IMR-90 (cell line): ENCODE data around the gene DEF6. TPM values are rescaled to one million over a fixed set of nuclear protein-coding genes. Genes with fewer than 3 reads are reported as not detected.

ENCODE experiments used
- ATAC-seq: fragments of 200-7000 bp; cut with Tn5 transposase; 2 replicates; pipeline ENCODE4 v1.9.1; 2020; ENCODE audit warnings: low read depth, mild to moderate bottlenecking, moderate library complexity
- BruUV-seq: library from RNA; stranded (reverse); fragments of 400-500 nt; replicated peaks from 2 replicates; lab custom pipeline; 2021; lab: Mats Ljungman, UMichigan
- CTCF ChIA-PET: fragments of 300-600 bp; formaldehyde crosslinking; extraction: SDS; loops from one replicate; lab custom pipeline; 2021; ENCODE audit warnings: antibody characterized with exemption; lab: Yijun Ruan, JAX
- POLR2A ChIA-PET: fragments of 300-600 bp; sonication (Branson Sonifier 250); formaldehyde crosslinking; loops from one replicate; lab custom pipeline; 2022; ENCODE audit warnings: antibody characterized with exemption; ENCODE audit not compliant: unreplicated experiment; lab: Charles Lee
- DNase-seq: peaks from one replicate; pipeline ENCODE4 v3.0.0; 2013
- H2AFZ ChIP-seq: replicated peaks from 2 replicates; pipeline ENCODE3; 2013; ENCODE audit warnings: low read length, mild to moderate bottlenecking; ENCODE audit not compliant: poor library complexity
- H2AK5ac ChIP-seq: 2 replicates; pipeline ENCODE4 v1.6.1; 2013; ENCODE audit warnings: low read depth, low read length, inconsistent platforms
- H2AK9ac ChIP-seq: replicated peaks from 2 replicates; pipeline ENCODE3; 2013; ENCODE audit warnings: mild to moderate bottlenecking, low read depth, low read length, moderate library complexity; ENCODE audit not compliant: poor library complexity
- H2BK120ac ChIP-seq: 2 replicates; pipeline ENCODE4 v1.6.1; 2013; ENCODE audit warnings: low read depth, low read length, inconsistent platforms
- H2BK15ac ChIP-seq: 3 replicates; pipeline ENCODE4 v1.6.1; 2013; ENCODE audit warnings: low read depth, low read length, inconsistent platforms
- H2BK20ac ChIP-seq: 2 replicates; pipeline ENCODE4 v1.6.1; 2013; ENCODE audit warnings: low read depth, mild to moderate bottlenecking, inconsistent platforms, low read length, moderate library complexity
- H2BK5ac ChIP-seq: 2 replicates; pipeline ENCODE4 v1.6.1; 2013; ENCODE audit warnings: mild to moderate bottlenecking, low read depth, low read length, inconsistent platforms; ENCODE audit not compliant: poor library complexity, severe bottlenecking
- H3K14ac ChIP-seq: replicated peaks from 2 replicates; pipeline ENCODE4 v1.6.1; 2013; ENCODE audit warnings: low read depth, low read length, inconsistent platforms
- H3K18ac ChIP-seq: 2 replicates; pipeline ENCODE4 v1.6.1; 2013; ENCODE audit warnings: low read depth, low read length, control low read depth
- H3K23ac ChIP-seq: 2 replicates; pipeline ENCODE4 v1.6.1; 2013; ENCODE audit warnings: low read depth, low read length, inconsistent platforms
- H3K27ac ChIP-seq: 2 replicates; pipeline ENCODE4 v1.5.1; 2013; ENCODE audit warnings: mild to moderate bottlenecking, control low read depth, low read length; ENCODE audit not compliant: insufficient read depth
- H3K27me3 ChIP-seq: 2 replicates; pipeline ENCODE4 v1.6.1; 2013; ENCODE audit warnings: low read length; ENCODE audit not compliant: control insufficient read depth, insufficient read depth
- H3K36me3 ChIP-seq: 2 replicates; pipeline ENCODE4 v1.6.1; 2013; ENCODE audit warnings: low read length, mixed read lengths; ENCODE audit not compliant: control insufficient read depth, insufficient read depth
- H3K4ac ChIP-seq: 2 replicates; pipeline ENCODE4 v1.6.1; 2013; ENCODE audit warnings: low read depth, low read length, inconsistent platforms
- H3K4me1 ChIP-seq: 2 replicates; pipeline ENCODE4 v1.6.1; 2013; ENCODE audit warnings: low read length, mixed read lengths; ENCODE audit not compliant: control insufficient read depth, insufficient read depth
- H3K4me2 ChIP-seq: 2 replicates; pipeline ENCODE4 v1.6.1; 2013; ENCODE audit warnings: low read depth, mild to moderate bottlenecking, control low read depth, low read length, moderate library complexity
- H3K4me3 ChIP-seq: 2 replicates; pipeline ENCODE4 v1.5.1; 2013; ENCODE audit warnings: low read depth, mild to moderate bottlenecking, control low read depth, low read length, moderate library complexity; ENCODE audit not compliant: insufficient read depth
- H3K56ac ChIP-seq: 2 replicates; pipeline ENCODE4 v1.6.1; 2013; ENCODE audit warnings: low read length, inconsistent platforms; ENCODE audit not compliant: insufficient read depth; ENCODE audit errors: extremely low read depth
- H3K79me1 ChIP-seq, 2 experiments: 2 replicates each; pipeline ENCODE4 v1.6.1; 2013; ENCODE audit warnings: low read length in 2 of 2, inconsistent platforms in 1 of 2, low read depth in 1 of 2
- H3K9ac ChIP-seq: 2 replicates; pipeline ENCODE4 v1.6.1; 2013; ENCODE audit warnings: low read depth, low read length, control low read depth
- H3K9me1 ChIP-seq: 2 replicates; pipeline ENCODE4 v1.6.1; 2013; ENCODE audit warnings: low read length, inconsistent platforms; ENCODE audit not compliant: insufficient read depth
- H3K9me3 ChIP-seq: 2 replicates; pipeline ENCODE4 v1.6.1; 2013; ENCODE audit warnings: low read length; ENCODE audit not compliant: control insufficient read depth, insufficient read depth
- H4K20me1 ChIP-seq: 2 replicates; pipeline ENCODE4 v1.6.1; 2013; ENCODE audit warnings: low read length, inconsistent platforms; ENCODE audit not compliant: insufficient read depth
- H4K5ac ChIP-seq: 2 replicates; pipeline ENCODE4 v1.6.1; 2013; ENCODE audit warnings: mild to moderate bottlenecking, low read depth, low read length, control low read depth
- H4K8ac ChIP-seq, 2 experiments: 2 replicates each; pipeline ENCODE4 v1.6.1; 2013; ENCODE audit warnings: low read depth in 2 of 2, low read length in 2 of 2, control low read depth in 1 of 2, inconsistent platforms in 1 of 2
- H4K91ac ChIP-seq: 2 replicates; pipeline ENCODE4 v1.6.1; 2013; ENCODE audit warnings: low read depth, low read length, inconsistent platforms; ENCODE audit not compliant: insufficient read depth
- BHLHE40 ChIP-seq: fragments of 150-350 bp; IDR thresholded peaks from 2 replicates; pipeline ENCODE4 v1.6.1; 2016; ENCODE audit warnings: mild to moderate bottlenecking, low read depth, low read length
- CEBPB ChIP-seq: IDR thresholded peaks from 2 replicates; pipeline ENCODE4 v1.6.1; 2012; ENCODE audit warnings: low read depth, low read length, improper control_type of control experiment
- CHD1 ChIP-seq: IDR thresholded peaks from 2 replicates; pipeline ENCODE4 v1.6.1; 2012; ENCODE audit warnings: low read depth, low read length, improper control_type of control experiment
- FOS ChIP-seq: fragments of 150-350 bp; IDR thresholded peaks from 2 replicates; pipeline ENCODE4 v1.6.1; 2016; ENCODE audit warnings: low read depth, low read length
- MAFK ChIP-seq: IDR thresholded peaks from 2 replicates; pipeline ENCODE4 v1.6.1; 2012; ENCODE audit warnings: low read depth, low read length, improper control_type of control experiment
- MAZ ChIP-seq: IDR thresholded peaks from 2 replicates; pipeline ENCODE4 v1.6.1; 2012; ENCODE audit warnings: low read depth, mild to moderate bottlenecking, low read length, improper control_type of control experiment, moderate library complexity, borderline replicate concordance
- NFE2L2 ChIP-seq: fragments of 150-350 bp; IDR thresholded peaks from 2 replicates; pipeline ENCODE4 v1.6.1; 2016; ENCODE audit warnings: low read depth, mild to moderate bottlenecking, low read length
- RAD21 ChIP-seq: IDR thresholded peaks from 2 replicates; pipeline ENCODE4 v1.6.1; 2012; ENCODE audit warnings: low read length, improper control_type of control experiment
- SMC3 ChIP-seq: fragments of 150-350 bp; IDR thresholded peaks from 2 replicates; pipeline ENCODE4 v1.6.1; 2016; ENCODE audit warnings: low read depth, mild to moderate bottlenecking, antibody characterized with exemption, low read length, moderate library complexity
- WGBS, 2 experiments: methylation state at CpG; one replicate each; pipeline versions ENCODE4 v1.1.5 to v1.1.7; 2013; ENCODE audit warnings: missing lambda C conversion rate in 2 of 2; ENCODE audit not compliant: insufficient read length in 1 of 2; ENCODE audit errors: extremely low coverage in 2 of 2; 5-methylcytosine and 5-hydroxymethylcytosine counted together
- dilution Hi-C: fragments of 300-500 bp; cut with HindIII; formaldehyde crosslinking; loops from one replicate; pipeline ENCODE4 v1.14.3; 2018; ENCODE audit warnings: low sequenced_read_pairs; ENCODE audit not compliant: unreplicated experiment
- in situ Hi-C: fragments of 300-500 bp; cut with MboI; formaldehyde crosslinking; loops from 3 replicates; pipeline ENCODE4 v1.14.3; 2019; ENCODE audit warnings: low sequenced_read_pairs, inconsistent platforms, mixed read lengths
- intact Hi-C: fragments of 100-400 bp; cut with micrococcal nuclease; formaldehyde crosslinking; loops from 2 replicates; pipeline ENCODE4 v1.10.0; 2022
- polyA plus RNA-seq, 3 experiments: library from polyadenylated mRNA; depleted of rRNA; stranded (reverse); fragments of >200 nt; gene quantifications; 2 replicates each; pipeline ENCODE4 v1.2.3, GENCODE V29; 2012; ENCODE audit warnings: low replicate concordance in 1 of 3
- total RNA-seq: library from RNA; depleted of rRNA; stranded (reverse); fragments of >200 nt; gene quantifications from 2 replicates; pipeline ENCODE4 v1.2.3, GENCODE V29; 2012
- TF ChIP-seq, protein P1 (sequence below): fragments of 150-350 bp; IDR thresholded peaks from 2 replicates; pipeline ENCODE4 v1.6.1; 2017; ENCODE audit warnings: mild to moderate bottlenecking, antibody characterized with exemption, low read length, low read depth

DEF6 gene
- total and polyA plus RNA-seq, 2 of the 4 experiments (the other 2 are of a cell fraction), result 2.5 to 4.2 TPM

DNA sequence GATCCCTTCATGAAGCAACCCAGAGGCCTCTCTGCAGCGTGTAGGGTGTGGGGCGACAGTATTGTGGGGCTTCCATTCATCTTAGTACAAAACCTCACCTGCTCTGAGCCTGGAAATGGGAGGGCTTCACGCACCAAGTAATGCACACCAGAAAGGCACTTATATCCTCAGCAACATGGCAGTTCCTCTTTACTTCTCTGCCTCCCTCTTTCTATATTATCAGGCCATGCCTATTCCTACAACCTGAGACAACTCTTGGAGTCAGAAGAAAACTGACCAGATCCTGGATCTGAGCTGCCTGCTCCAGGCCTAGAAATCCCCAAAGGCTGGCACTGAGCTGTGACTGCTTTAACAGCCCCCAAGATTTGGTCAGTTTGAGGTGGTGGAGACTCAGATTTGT, 45.7 kb upstream of the DEF6 start:
- WGBS, 2 experiments, result 100% methylated on average over 3 of the region's 3 CpGs; no CpG with 5 or more reads in 1 of the 2 experiments
- in situ Hi-C loops (no loop called here), dilution Hi-C loops (no loop called here), intact Hi-C loops (no loop called here)
- Histone ChIP-seq H4K5ac (no peak overlapping the region), H2BK20ac (no peak overlapping the region), H2BK5ac (no peak overlapping the region), H3K9me3 (no peaks in the 10 kb centered on the region), H3K4me2 (no peak overlapping the region), H2AK9ac (no peak overlapping the region), H3K79me1 (peaks cover 17 to 49% of the 10 kb centered on the region in 2 experiments; a peak in 3 of 4 replicates), H3K23ac (no peak overlapping the region), H3K27me3 (no peaks in the 10 kb centered on the region), H3K14ac (no peak overlapping the region), H2BK15ac (no peak overlapping the region), H2BK120ac (no peak overlapping the region), H2AK5ac (no peak overlapping the region), H4K20me1 (no peaks in the 10 kb centered on the region; the same call in 1 of the 2 replicates), H3K9ac (no peak overlapping the region), H3K56ac (no peak overlapping the region), H3K36me3 (no peaks in the 10 kb centered on the region; the same call in 1 of the 2 replicates), H3K4ac (no peak overlapping the region), H3K4me3 (no peak overlapping the region), H3K9me1 (peaks cover 15% of the 10 kb centered on the region), H3K27ac (no peak overlapping the region), H3K18ac (no peak overlapping the region), H3K4me1 (peaks cover 2% of the 10 kb centered on the region; the same call in 1 of the 2 replicates), H4K91ac (no peak overlapping the region), H2AFZ (no peak overlapping the region), H4K8ac (no peak overlapping the region)
- ATAC-seq, result no peak
- BruUV-seq, result no TSS peak
- TF ChIP-seq CEBPB (no peak), RAD21 (no peak), BHLHE40 (no peak), MAZ (no peak), CHD1 (no peak), FOS (no peak), SMC3 (no peak), MAFK (no peak), NFE2L2 (no peak)
- TF ChIP-seq, protein P1, sequence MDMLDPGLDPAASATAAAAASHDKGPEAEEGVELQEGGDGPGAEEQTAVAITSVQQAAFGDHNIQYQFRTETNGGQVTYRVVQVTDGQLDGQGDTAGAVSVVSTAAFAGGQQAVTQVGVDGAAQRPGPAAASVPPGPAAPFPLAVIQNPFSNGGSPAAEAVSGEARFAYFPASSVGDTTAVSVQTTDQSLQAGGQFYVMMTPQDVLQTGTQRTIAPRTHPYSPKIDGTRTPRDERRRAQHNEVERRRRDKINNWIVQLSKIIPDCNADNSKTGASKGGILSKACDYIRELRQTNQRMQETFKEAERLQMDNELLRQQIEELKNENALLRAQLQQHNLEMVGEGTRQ, result no peak
- POLR2A ChIA-PET, result no interaction called here
- CTCF ChIA-PET, result no interaction called here
- no peak for DNase-seq
